A549 (cell line): ENCODE measurements around the gene HMG20B. TPM values are rescaled to one million over a fixed set of nuclear protein-coding genes. Genes with fewer than 3 reads are reported as not detected.
A peak's percentile ranks its signal among the peaks of the same experiment; 100 is the strongest.

Source experiments
- ATAC-seq, 2 experiments: fragments of 200-7000 bp in 1 of 2; fragments of >200 bp in 1 of 2; cut with Nextera tagmentation in 1 of 2; cut with Tn5 transposase in 1 of 2; 3 replicates each; pipeline versions ENCODE4 v1.8.0 to v1.9.1; 2018 to 2020; ENCODE audit warnings: mild to moderate bottlenecking in 1 of 2, moderate library complexity in 1 of 2
- CTCF ChIA-PET: fragments of 300-600 bp; sonication (Branson Sonifier 250); formaldehyde crosslinking; extraction: SDS; loops from one replicate; lab custom pipeline; 2021; ENCODE audit warnings: antibody characterized with exemption, inconsistent platforms; lab: Yijun Ruan, JAX
- POLR2A ChIA-PET: fragments of 350-600 bp; formaldehyde crosslinking; extraction: SDS; loops from one replicate; lab custom pipeline; 2021; ENCODE audit warnings: antibody characterized with exemption, inconsistent platforms; lab: Yijun Ruan, JAX
- DNase-seq, 2 experiments: peaks; one replicate each; pipeline versions ENCODE4 v3.0.0 to v3.0.0-alpha.2; 2011 to 2016; ENCODE audit warnings: low read depth in 1 of 2, low spot score in 1 of 2
- FAIRE-seq: peaks from 2 replicates; lab custom pipeline; 2011; peaks lifted over from hg19 to GRCh38; lab: Jason Lieb, UNC
- H3K27ac ChIP-seq, 2 experiments: fragments of >200 bp; sonication (Bioruptor Twin); formaldehyde crosslinking; 3 replicates each; pipeline ENCODE4 v1.5.1; 2016 to 2017
- H3K4me1 ChIP-seq: fragments of >200 bp; sonication (Bioruptor Twin); formaldehyde crosslinking; 3 replicates; pipeline ENCODE4 v1.6.1; 2016
- H3K4me2 ChIP-seq: fragments of >200 bp; sonication (Bioruptor Twin); formaldehyde crosslinking; 3 replicates; pipeline ENCODE4 v1.6.1; 2016
- H3K4me3 ChIP-seq: fragments of >200 bp; sonication (Bioruptor Twin); formaldehyde crosslinking; 3 replicates; pipeline ENCODE4 v1.5.1; 2016
- H3K9me3 ChIP-seq: fragments of >200 bp; sonication (Bioruptor Twin); formaldehyde crosslinking; 3 replicates; pipeline ENCODE4 v1.6.1; 2016
- CBX2 ChIP-seq: fragments of 200-600 bp; sonication (generic); IDR thresholded peaks from 2 replicates; pipeline ENCODE4 v1.6.1; 2016; ENCODE audit warnings: low read depth, mild to moderate bottlenecking, borderline replicate concordance
- CBX8 ChIP-seq: fragments of 200-600 bp; sonication (generic); IDR thresholded peaks from 2 replicates; pipeline ENCODE4 v1.6.1; 2016
- CHD2 ChIP-seq: fragments of 150-350 bp; IDR thresholded peaks from 2 replicates; pipeline ENCODE4 v1.6.1; 2014; ENCODE audit warnings: low read length; ENCODE audit not compliant: partially characterized antibody
- FOSL2 ChIP-seq, 2 experiments: fragments of 450-650 bp in 1 of 2; fragments of >200 bp in 1 of 2; sonication (Bioruptor Twin) in 1 of 2; formaldehyde crosslinking; IDR thresholded peaks; 2 replicates each; pipeline versions ENCODE4 v1.5.0 to v1.6.1; 2016 to 2020; ENCODE audit warnings: mild to moderate bottlenecking in 1 of 2, moderate library complexity in 1 of 2
- HOXA7 ChIP-seq: fragments of 250-450 bp; sonication (Bioruptor Pico); IDR thresholded peaks from 2 replicates; pipeline ENCODE4 v1.5.0; 2020; ENCODE audit warnings: mild to moderate bottlenecking, moderate library complexity
- HOXB13 ChIP-seq: fragments of 250-450 bp; sonication (Bioruptor Pico); IDR thresholded peaks from 2 replicates; pipeline ENCODE4 v1.5.0; 2020; ENCODE audit warnings: low read depth, mild to moderate bottlenecking, moderate library complexity
- JUN ChIP-seq, 2 experiments: fragments of >200 bp; sonication (Bioruptor Twin); formaldehyde crosslinking; IDR thresholded peaks; 2 replicates in 1 of 2; 3 replicates in 1 of 2; pipeline ENCODE4 v1.6.1; 2016 to 2017
- KDM5A ChIP-seq: fragments of 200-600 bp; sonication (generic); IDR thresholded peaks from 2 replicates; pipeline ENCODE4 v1.6.1; 2016; ENCODE audit warnings: antibody characterized with exemption, mild to moderate bottlenecking
- NFE2L2 ChIP-seq: fragments of 150-350 bp; conservative IDR thresholded peaks from 2 replicates; pipeline ENCODE4 v1.6.1; 2014; ENCODE audit warnings: low read length
- NPAS2 ChIP-seq: fragments of 250-450 bp; sonication (Bioruptor Pico); IDR thresholded peaks from 2 replicates; pipeline ENCODE4 v1.8.0; 2022; ENCODE audit warnings: mild to moderate bottlenecking, moderate library complexity, borderline replicate concordance
- NR3C1 ChIP-seq: fragments of >200 bp; sonication (Bioruptor Twin); formaldehyde crosslinking; IDR thresholded peaks from 3 replicates; pipeline ENCODE4 v1.6.1; 2017
- RAD21 ChIP-seq, 2 experiments: fragments of >200 bp in 1 of 2; sonication (Bioruptor Twin) in 1 of 2; formaldehyde crosslinking in 1 of 2; IDR thresholded peaks in 1 of 2; conservative IDR thresholded peaks in 1 of 2; 2 replicates in 1 of 2; 3 replicates in 1 of 2; pipeline ENCODE4 v1.6.1; 2012 to 2018; ENCODE audit warnings: inconsistent platforms in 1 of 2
- RARB ChIP-seq: fragments of 250-450 bp; sonication (Bioruptor Pico); IDR thresholded peaks from 2 replicates; pipeline ENCODE4 v1.8.0; 2021; ENCODE audit warnings: mild to moderate bottlenecking, moderate library complexity
- RFX5 ChIP-seq: fragments of 450-650 bp; IDR thresholded peaks from 2 replicates; pipeline ENCODE4 v1.7.1; 2014; ENCODE audit warnings: antibody characterized with exemption, mild to moderate bottlenecking, moderate library complexity
- SMC3 ChIP-seq: fragments of >200 bp; sonication (Bioruptor Twin); formaldehyde crosslinking; IDR thresholded peaks from 3 replicates; pipeline ENCODE4 v1.6.1; 2018; ENCODE audit warnings: inconsistent platforms
- SREBF2 ChIP-seq: fragments of 450-650 bp; IDR thresholded peaks from 2 replicates; pipeline ENCODE4 v1.6.1; 2014; ENCODE audit warnings: mild to moderate bottlenecking, moderate library complexity
- TP53 ChIP-seq: fragments of 250-450 bp; sonication (Bioruptor Pico); IDR thresholded peaks from 2 replicates; pipeline ENCODE4 v1.5.0; 2021; ENCODE audit warnings: mild to moderate bottlenecking, moderate library complexity
- ZFP36 ChIP-seq: fragments of 450-650 bp; IDR thresholded peaks from 2 replicates; pipeline ENCODE4 v1.6.1; 2014; ENCODE audit warnings: borderline replicate concordance; ENCODE audit not compliant: partially characterized antibody
- ZNF302 ChIP-seq: fragments of 250-450 bp; sonication (Bioruptor Pico); IDR thresholded peaks from 2 replicates; pipeline ENCODE4 v1.9.0; 2021; ENCODE audit warnings: inconsistent platforms, mild to moderate bottlenecking, moderate library complexity
- ZSCAN20 ChIP-seq: fragments of 250-450 bp; sonication (Bioruptor Pico); IDR thresholded peaks from 2 replicates; pipeline ENCODE4 v1.8.0; 2022; ENCODE audit warnings: mild to moderate bottlenecking, moderate library complexity
- WGBS: methylation state at CpG from one replicate; pipeline ENCODE4 v1.1.6; 2017; ENCODE audit errors: missing lambda C conversion rate; 5-methylcytosine and 5-hydroxymethylcytosine counted together
- polyA plus RNA-seq, 4 experiments: library from polyadenylated mRNA; depleted of rRNA in 3 of 4; stranded (reverse); fragments of >200 nt; fragmentation: RNase III in 1 of 4; extraction: RNeasy Plus Mini Kit Qiagen cat#74134 plus additional on column Dnase treatment in 1 of 4; gene quantifications; 2 replicates in 3 of 4; 3 replicates in 1 of 4; pipeline ENCODE4 v1.2.3, GENCODE V29; 2011 to 2017
- TF ChIP-seq, protein P1 (sequence below): IDR thresholded peaks from 2 replicates; pipeline ENCODE4 v1.6.1; 2012
- TF ChIP-seq, protein P2 (sequence below): IDR thresholded peaks from 2 replicates; pipeline ENCODE4 v1.6.1; 2012
- TF ChIP-seq, protein P3 (sequence below): fragments of 250-450 bp; sonication (Bioruptor Pico); IDR thresholded peaks from 2 replicates; pipeline ENCODE4 v1.5.0; 2020; ENCODE audit warnings: low read depth, mild to moderate bottlenecking, moderate library complexity

The HMG20B gene
- polyA plus RNA-seq, 2 of the 4 experiments (the other 2 are of a cell fraction): 24.2 to 47.1 TPM

DNA sequence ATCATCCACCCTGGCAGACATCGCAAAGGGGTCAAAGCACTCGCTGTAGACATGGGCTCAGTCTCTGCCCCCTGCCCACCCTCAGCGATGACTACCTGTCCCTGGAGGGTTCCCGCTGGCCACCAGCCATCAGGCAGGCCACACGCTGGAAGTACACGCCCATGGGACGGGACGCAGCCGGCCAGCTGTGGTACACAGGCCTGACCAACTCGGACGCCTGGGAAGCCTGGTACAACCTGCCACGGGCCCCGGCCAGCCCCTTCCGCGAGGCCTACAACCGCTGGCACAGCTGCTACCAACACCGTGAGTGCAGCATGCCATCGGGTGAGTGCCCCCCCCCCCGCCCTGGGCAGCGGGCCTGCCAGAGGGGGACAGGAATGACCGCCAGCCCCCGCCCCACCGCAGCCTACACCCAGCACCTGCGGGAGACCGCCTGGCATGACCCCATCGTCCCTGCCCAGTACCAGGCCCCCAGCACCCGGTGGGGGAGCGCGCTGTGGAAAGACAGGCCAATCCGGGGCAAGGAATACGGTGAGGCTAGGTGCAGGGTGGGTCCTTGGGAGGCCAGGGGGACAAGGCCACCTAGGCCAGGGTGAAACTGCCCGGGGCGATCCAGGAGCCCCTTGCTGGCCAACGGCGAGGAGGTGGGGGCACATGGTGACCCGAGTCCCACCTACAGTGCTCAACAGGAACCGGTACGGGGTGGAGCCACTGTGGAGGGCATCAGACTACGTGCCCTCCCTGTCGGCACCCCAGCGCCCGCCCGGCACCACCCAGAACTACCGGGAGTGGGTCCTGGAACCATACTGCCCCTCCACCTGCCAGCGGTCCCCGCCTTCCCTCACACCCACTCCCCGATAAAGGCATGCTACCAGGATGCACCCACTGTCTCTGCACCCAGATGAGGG lies 29.3 kb upstream of the HMG20B start:
- no peak for TF ChIP-seq JUN (IDR thresholded peaks at IDR 0.05)
- no peak for TF ChIP-seq KDM5A
- TF ChIP-seq TP53 (CRISPR knock-in tag): no peak
- TF ChIP-seq, protein P1, sequence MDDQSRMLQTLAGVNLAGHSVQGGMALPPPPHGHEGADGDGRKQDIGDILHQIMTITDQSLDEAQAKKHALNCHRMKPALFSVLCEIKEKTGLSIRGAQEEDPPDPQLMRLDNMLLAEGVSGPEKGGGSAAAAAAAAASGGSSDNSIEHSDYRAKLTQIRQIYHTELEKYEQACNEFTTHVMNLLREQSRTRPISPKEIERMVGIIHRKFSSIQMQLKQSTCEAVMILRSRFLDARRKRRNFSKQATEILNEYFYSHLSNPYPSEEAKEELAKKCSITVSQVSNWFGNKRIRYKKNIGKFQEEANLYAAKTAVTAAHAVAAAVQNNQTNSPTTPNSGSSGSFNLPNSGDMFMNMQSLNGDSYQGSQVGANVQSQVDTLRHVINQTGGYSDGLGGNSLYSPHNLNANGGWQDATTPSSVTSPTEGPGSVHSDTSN: no peak
- TF ChIP-seq, protein P2, sequence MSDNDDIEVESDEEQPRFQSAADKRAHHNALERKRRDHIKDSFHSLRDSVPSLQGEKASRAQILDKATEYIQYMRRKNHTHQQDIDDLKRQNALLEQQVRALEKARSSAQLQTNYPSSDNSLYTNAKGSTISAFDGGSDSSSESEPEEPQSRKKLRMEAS: no peak
- no peak for TF ChIP-seq RARB (CRISPR knock-in tag)
- TF ChIP-seq, all 56 proteins: peak for 0
- Histone ChIP-seq H3K9me3 (no peaks in the 10 kb centered on the region), H3K4me1 (no peaks in the 10 kb centered on the region), H3K4me3 (no peak overlapping the region), H3K27ac (no peak overlapping the region), H3K4me2 (no peak overlapping the region)
- DNase-seq (no peak), ATAC-seq (no peak), FAIRE-seq (no peak)
- ChIA-PET CTCF (interaction anchor here (0.9 to 6.6 kb wide), 5 partner anchors 13 to 76 kb away, joined by 4 to 100 read pairs (median 16); partner anchors contain the start of genes HMG20B and MFSD12), POLR2A (no interaction called here)
- 87% methylated on average over 8 of the region's 47 CpGs for WGBS

DNA sequence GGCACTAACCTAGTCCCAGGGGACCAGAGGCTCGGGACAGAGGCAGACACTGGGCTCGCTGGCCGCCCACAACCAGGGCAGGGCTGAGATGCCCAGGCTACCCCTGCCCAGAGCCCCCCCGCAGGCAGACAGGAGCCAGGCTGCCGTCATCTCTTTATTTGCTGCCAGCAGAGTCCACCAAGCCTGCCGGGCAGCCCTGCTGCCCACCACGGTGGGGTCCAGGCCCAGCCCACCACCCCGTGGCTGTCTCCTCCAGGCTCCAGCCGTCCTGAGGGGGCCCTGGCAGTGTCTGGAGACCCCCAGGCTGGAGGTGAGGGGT lies 28.7 kb upstream of the HMG20B start:
- no peak overlapping the region for H3K4me3 ChIP-seq
- no peak overlapping the region for H3K27ac ChIP-seq
- ChIA-PET CTCF (interaction anchor here (1.0 to 6.6 kb wide), 9 partner anchors 12 to 81 kb away, joined by 3 to 100 read pairs (median 10); partner anchors contain the start of genes HMG20B and MFSD12), POLR2A (no interaction called here)
- no peak for DNase-seq
- no peak for ATAC-seq
- no peaks in the 10 kb centered on the region for H3K9me3 ChIP-seq
- TF ChIP-seq HOXA7 (CRISPR knock-in tag): no peak
- no peak for TF ChIP-seq RFX5
- TF ChIP-seq ZFP36: no peak
- no peak for TF ChIP-seq CBX2
- no peak for TF ChIP-seq CHD2
- TF ChIP-seq, protein P1: no peak
- TF ChIP-seq NPAS2: no peak
- no peak for TF ChIP-seq RAD21 (conservative IDR thresholded peaks at IDR 0.05 in 1 of 2, IDR thresholded peaks at IDR 0.05 in 1 of 2)
- no peak for TF ChIP-seq SMC3
- no peak for TF ChIP-seq SREBF2
- TF ChIP-seq CBX8: no peak
- WGBS: 63% methylated on average over 3 of the region's 9 CpGs
- FAIRE-seq: no peak
- H3K4me1 ChIP-seq: no peaks in the 10 kb centered on the region
- no peak overlapping the region for H3K4me2 ChIP-seq

DNA sequence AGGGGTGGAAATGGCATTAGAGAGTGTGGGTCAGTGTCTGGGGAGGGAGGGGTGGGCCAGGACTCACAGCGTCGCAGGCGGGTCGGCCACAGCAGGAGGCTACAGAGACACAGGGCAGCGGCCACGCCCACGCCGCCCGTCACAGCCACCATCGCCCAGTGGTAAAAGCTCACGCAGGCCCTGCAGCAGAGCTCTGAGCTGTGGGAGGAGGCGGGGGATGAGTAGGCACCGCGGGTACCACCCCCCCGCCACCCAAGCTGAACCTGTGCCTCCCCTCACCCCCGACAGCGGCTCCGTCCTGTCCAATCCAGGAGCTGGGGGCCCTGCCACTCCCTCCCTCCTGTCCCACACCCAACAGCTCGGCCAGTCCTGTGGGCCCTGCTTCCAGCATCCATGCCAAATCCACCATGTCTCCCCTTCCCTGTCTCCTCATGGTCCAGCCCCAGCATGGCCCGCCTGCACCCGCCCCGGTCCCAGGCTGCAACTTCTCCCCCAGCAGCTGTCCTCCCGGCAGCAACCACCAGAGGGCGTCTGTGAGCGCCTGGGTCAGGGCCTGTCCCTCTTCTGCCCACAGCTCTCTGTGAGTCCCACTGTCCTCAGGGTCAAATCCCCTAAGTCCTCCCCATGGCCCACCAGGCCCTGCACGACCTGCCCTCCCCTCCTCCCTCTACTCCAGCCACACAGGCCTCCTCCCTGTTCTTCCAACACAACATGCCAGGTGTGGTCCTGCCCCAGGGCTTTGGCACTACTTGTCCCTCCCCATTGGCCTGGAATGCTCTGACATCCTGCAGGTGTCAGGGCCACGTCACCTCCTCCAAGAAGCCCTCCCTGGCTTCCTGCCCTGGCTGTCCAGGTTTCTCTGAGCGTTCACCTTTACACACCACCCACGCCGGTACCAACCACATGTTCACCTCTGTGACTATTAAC lies 27.7 kb upstream of the HMG20B start:
- peak; percentile 73 to 83 for ATAC-seq
- POLR2A ChIA-PET: interaction anchor here (0.9 to 1.2 kb wide), 2 partner anchors 13 to 29 kb away, joined by 3 to 4 read pairs; no protein-coding TSS in a partner anchor
- TF ChIP-seq, protein P3, sequence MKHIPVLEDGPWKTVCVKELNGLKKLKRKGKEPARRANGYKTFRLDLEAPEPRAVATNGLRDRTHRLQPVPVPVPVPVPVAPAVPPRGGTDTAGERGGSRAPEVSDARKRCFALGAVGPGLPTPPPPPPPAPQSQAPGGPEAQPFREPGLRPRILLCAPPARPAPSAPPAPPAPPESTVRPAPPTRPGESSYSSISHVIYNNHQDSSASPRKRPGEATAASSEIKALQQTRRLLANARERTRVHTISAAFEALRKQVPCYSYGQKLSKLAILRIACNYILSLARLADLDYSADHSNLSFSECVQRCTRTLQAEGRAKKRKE (CRISPR knock-in tag): no peak
- no peak for TF ChIP-seq RFX5
- TF ChIP-seq RAD21 (conservative IDR thresholded peaks at IDR 0.05 in 1 of 2, IDR thresholded peaks at IDR 0.05 in 1 of 2): peak; percentile 65 to 70
- TF ChIP-seq HOXB13: no peak
- TF ChIP-seq NFE2L2: no peak
- TF ChIP-seq NR3C1: no peak
- TF ChIP-seq ZSCAN20 (CRISPR knock-in tag): no peak
- TF ChIP-seq FOSL2 (IDR thresholded peaks at IDR 0.05): no peak
- TF ChIP-seq FOSL2 (CRISPR knock-in tag; IDR thresholded peaks at IDR 0.05): no peak
- TF ChIP-seq ZNF302: no peak

More for the DNA sequence above, 27.7 kb upstream of the HMG20B start:
- DNase-seq (peak; percentile 63 to 65), FAIRE-seq (no peak)
- Histone ChIP-seq H3K27ac (peak overlapping the region in 1 of 2 experiments; percentile 43; a peak in 2 of 6 replicates), H3K4me1 (no peaks in the 10 kb centered on the region), H3K4me3 (no peak overlapping the region), H3K9me3 (no peaks in the 10 kb centered on the region), H3K4me2 (no peak overlapping the region)
- CTCF ChIA-PET: interaction anchor here (0.6 to 6.6 kb wide), 27 partner anchors 11 to 345 kb away, joined by 3 to 100 read pairs (median 6); partner anchors contain the start of genes CACTIN, HMG20B, MFSD12 and PIP5K1C
- 56% methylated on average over 17 of the region's 30 CpGs for WGBS
